ENCODE data around the gene IGHMBP2.
"Not testable (repeated sequence)": the region's sequence is repeated elsewhere in the genome, so short reads cannot be mapped to it uniquely, and the experiment has no call there.

Gene IGHMBP2

GRCh38 chr11:68903288-68904247 is at the start of gene IGHMBP2, which contains the start of gene MRPL21:
Gene IGHMBP2 (plus strand): TSS chr11:68903891. CDS start chr11:68903953, 62 bp downstream.
Gene MRPL21 (minus strand): TSS chr11:68903832. CDS start chr11:68903810, 22 bp downstream.
- DNase-seq, result peak; percentile 82

DNA sequence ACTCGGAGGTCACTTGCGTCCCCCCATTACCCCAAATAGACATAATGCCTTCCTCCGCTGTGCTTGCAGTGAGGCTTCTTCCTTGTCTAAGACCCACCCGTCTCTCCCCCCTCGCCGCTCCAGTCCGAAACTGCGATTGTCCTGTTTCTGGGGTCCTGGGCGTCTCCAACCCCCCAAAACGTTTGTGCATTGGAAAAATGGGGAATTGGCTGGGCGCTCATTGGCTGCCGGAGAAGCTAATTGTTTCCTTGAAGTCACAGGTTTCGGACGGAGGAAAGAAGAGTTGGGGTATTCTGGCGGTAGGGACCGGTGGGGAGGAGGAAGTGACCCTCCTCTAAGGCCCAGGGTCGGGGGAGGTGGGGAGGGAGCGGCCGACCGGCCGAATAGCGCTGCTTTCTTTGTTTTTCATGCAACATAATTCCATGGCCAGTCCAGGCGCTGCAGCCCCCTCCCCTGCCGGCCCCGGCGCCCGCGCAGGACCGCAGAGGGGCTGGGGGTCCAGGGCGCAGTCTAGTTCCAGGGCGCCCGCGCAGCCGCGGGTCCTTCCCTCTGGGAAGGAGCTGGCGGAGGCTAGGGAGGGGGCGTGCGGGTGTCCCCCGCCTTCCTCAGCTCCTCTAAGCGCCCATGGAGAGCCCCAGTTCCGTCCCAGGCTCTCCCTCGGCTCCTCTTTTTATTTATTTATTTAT is 49.3 kb upstream of the IGHMBP2 start:
- DNase-seq, result no peak

GRCh38 chr11:68855205-68855981 is 48.3 kb upstream of the IGHMBP2 start:
- DNase-seq, result no peak

DNA sequence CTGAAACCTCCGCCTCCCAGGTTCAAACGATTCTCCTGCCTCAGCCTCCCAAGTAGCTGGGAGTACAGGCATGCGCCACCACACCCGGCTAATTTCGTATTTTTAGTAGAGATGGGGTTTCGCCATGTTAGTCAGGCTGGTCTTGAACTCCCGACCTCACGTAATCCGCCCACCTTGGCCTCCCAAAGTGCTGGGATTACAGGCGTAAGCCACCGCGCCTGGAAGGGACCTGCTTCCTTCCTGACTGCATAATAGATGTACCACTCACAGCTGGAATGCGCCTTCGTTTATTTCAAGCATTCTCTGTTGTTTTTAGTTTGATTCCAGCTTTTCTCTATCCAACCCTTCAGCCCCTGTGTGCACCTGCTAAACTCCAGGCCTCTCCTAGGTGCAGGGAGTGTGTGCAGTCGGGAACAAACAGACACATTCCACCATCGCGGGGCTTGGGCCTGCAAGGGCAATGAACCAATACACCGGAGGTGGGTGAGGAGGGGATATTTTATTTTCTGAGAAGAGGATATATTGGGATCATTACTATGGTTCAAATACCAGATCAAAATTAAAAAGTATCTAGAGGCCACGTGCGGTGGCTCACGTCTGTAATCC is 47.2 kb upstream of the IGHMBP2 start:
- not testable (repeated sequence) for DNase-seq

DNA sequence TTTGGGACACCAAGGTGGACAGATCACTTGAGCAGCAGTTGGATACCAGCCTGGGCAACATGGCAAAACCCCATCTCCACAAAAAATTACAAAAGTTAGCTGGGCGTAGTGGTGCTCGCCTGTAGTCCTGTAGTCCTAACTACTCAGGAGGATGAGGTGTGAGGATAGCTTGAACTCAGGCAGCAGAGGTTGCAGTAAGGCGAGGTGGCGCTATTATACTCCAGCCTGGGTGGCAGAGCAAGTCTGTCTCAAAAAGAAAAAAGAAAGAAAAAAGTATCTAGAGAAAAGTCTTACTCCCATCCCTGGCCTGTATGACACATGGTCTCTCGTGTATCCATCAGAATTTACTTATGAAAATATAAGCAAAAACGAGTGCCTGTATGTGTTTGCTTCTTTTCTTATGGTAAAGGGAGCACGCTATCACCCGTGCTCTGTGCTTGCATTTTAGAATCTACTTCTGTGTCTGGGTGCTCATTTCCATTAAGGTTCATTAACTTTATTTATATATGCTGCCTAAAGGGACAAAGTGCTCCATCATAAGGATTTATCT is 46.6 kb upstream of the IGHMBP2 start:
- DNase-seq, result no peak

- DNase-seq, result no peak
These were observed 44.6 kb upstream of the IGHMBP2 start for GRCh38 chr11:68859123-68859522.

DNA sequence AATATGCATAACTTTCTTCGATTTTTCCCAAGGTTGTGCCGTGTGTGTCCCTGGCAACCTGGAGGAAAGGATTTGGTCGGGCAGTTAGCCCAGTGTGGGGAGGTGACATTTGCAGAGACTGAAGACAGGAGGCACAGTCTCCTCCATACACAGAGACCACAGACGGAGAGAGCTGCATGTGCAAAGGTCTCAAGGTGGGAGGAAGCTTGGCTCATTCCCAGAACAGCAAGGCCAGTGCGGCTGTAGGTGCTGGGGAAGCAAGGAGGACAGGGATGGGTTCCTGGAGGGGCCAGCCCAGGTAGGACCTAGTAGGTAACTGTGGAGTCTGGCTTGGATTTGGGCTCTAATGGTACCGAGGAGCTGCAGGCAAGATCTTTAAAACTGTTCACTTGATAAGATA is 41.3 kb upstream of the IGHMBP2 start:
- no peak for DNase-seq

- DNase-seq, result no peak
These were observed 40.0 kb upstream of the IGHMBP2 start for GRCh38 chr11:68863553-68864265.

- DNase-seq, result no peak
These were observed 38.5 kb upstream of the IGHMBP2 start for GRCh38 chr11:68865241-68865640.

DNA sequence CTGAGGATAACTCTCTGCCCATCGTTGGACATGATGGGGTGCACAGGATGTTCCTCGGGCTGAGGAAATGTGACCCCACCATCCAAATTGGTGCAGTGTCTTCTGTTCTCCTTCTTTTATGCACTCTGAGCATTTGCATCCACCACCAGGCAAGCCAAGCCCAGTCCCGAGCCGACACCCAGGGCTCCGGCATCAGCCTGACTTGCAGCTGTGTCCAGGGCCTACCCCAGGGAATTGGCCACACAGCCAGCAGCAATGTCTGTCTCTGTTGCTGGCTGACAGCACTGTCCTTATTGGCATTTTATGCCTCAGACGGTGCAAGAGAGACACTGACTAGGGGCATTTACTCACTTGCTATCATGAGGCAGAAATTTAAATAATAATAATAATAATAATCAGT is 36.6 kb upstream of the IGHMBP2 start:
- DNase-seq, result no peak

DNA sequence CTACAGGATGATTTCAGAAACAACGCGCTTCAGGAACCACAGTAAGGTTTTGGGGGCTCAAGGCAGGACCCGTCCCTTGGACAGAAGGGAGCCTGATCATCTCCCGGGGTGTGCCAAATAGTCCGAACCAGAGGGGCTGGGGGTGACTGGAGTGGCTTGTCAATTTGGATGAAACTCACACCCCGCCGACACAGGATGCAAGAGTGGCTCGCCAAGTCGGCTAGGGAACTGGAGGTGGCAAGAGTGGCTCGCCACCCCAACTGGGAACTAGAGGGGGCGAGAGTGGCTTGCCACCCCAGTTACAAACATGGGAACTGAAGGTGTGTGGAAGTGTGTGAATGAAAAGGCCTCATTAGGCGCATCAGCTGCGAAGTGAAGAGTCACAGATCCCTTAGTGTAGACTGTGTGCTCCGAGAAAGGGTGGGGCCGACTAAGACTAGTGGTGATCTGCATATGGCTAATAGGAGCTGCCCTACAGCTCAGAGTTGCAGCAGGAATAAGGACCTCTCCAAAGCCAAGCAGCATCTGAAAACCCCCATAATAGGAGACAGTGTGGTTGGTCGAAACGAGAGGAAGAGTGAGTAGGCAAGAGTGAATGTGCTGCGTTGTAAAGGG is 35.4 kb upstream of the IGHMBP2 start:
- no peak for DNase-seq

DNA sequence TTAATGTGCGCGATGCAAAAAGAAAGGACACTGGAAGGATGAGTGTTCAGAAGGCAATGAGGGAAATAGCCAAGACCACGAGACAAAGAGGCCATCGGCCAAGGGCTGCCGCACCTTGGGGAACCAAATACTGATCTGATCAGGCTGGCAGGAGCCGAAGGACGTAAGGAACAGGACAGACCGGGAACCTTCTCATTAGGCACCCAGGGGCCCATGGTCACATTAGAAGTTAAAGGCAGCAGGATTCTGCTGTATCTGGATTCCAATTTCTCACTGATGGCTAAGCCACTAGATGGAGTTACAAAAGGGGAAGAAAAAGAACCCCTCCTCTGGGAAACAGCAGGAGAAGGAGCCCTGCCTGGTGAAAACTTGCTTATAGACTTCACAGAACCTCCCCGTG is 33.2 kb upstream of the IGHMBP2 start:
- DNase-seq, result no peak

GRCh38 chr11:68872216-68873003 is 31.3 kb upstream of the IGHMBP2 start:
- DNase-seq, result no peak

- DNase-seq, result no peak
These were observed 25.7 kb upstream of the IGHMBP2 start for GRCh38 chr11:68878022-68878421.

DNA sequence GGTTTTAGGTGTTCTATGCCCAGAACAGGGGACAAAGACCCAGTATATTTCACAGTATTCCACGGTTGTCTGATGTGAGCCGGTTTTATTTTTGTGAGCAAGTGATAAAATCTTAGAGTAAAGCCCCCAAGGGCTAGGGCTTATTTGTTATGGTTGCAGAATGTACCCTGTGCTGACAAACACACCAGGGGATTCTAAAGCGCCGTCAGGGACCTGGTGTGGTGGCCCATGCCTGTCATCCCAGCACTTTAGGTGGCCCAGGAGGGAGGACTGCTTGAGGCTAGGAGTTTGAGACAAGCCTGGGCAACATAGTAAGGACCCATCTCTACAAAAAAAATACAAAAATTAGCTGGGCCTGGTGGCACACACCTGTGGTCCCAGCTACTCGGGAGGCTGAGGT is 22.8 kb upstream of the IGHMBP2 start:
- DNase-seq, result no peak

DNA sequence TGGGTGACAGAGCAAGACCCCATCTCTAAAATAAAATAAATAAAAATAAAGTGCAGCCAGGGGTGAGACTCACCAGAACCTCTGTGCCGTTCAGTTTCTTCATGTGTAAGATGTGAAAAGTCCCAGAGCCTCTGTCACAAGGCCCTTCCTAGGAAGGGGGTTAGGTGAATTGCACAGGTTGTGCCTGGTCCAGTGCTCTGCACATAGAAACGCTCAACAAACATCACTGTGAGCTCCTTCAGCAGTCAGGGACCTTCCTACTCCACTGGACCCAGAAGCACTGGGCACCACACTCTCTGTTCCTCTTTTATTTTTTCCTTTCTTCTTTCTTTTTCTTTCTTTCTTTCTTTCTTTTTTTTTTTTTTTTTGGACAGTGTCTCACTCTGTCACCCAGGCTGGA is 22.4 kb upstream of the IGHMBP2 start:
- DNase-seq, result no peak

- no peak for DNase-seq
These were observed 21.3 kb upstream of the IGHMBP2 start for GRCh38 chr11:68882391-68882790.

- not testable (repeated sequence) for DNase-seq
These were observed 18.9 kb upstream of the IGHMBP2 start for GRCh38 chr11:68884827-68885226.

DNA sequence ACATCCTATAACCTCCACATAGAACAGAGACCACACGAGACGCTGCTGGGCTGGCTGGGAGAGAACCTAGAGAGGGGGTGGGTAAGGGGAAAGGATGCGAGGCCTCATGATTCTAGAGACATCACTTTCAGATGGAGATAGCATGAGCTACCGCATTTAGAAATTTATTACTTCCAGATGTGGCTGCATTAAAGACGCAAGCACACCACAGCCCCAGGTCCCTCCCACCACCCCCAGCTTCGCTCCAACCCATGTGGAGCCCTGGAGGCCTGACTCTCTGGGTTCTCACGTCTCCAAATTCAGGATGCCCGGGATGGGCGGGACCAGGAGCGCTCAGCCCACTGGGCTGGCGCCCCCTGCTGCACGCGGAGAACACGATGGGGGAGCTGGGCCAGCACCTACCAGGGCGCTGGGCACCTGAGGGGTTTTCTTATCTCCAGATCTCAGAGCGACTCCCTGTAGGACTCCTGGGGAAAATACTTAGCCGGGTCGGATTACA is 13.7 kb upstream of the IGHMBP2 start:
- no peak for DNase-seq

Data from amniotic stem cell (primary cell).